ENCODE results near the gene FAM3A.

DNA sequence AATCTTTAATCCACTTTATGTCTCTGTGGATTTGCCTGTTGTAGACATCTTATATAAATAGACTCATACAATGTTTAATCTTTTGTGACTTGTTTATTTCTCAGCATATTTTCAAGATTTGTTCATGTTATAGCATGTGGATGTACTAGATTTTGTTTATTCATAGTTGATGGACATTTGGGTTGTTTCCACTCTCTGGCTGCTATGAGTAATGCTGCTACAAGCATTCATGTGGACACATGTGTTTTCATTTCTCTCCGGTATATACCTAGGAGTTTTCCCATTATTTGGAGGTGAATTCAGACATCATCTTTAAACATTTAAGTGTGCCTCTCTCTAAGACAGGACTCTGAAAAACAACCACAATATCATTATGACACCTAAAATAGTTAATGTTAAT, 33.7 kb upstream of the FAM3A start:
- TF ChIP-seq, protein P1, sequence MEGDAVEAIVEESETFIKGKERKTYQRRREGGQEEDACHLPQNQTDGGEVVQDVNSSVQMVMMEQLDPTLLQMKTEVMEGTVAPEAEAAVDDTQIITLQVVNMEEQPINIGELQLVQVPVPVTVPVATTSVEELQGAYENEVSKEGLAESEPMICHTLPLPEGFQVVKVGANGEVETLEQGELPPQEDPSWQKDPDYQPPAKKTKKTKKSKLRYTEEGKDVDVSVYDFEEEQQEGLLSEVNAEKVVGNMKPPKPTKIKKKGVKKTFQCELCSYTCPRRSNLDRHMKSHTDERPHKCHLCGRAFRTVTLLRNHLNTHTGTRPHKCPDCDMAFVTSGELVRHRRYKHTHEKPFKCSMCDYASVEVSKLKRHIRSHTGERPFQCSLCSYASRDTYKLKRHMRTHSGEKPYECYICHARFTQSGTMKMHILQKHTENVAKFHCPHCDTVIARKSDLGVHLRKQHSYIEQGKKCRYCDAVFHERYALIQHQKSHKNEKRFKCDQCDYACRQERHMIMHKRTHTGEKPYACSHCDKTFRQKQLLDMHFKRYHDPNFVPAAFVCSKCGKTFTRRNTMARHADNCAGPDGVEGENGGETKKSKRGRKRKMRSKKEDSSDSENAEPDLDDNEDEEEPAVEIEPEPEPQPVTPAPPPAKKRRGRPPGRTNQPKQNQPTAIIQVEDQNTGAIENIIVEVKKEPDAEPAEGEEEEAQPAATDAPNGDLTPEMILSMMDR (IDR thresholded peaks at IDR 0.05) = no peak
- no peak for TF ChIP-seq POLR2A (IDR thresholded peaks at IDR 0.05)
